Measurements from ENCODE around the gene CTXND2.

GRCh38 chr1:150888727-150889126 lies 1.8 kb downstream of the CTXND2 start:
- TF ChIP-seq POLR2A (IDR thresholded peaks at IDR 0.05) (no peak), CTCF (IDR thresholded peaks at IDR 0.05) (no peak), POLR2AphosphoS5 (IDR thresholded peaks at IDR 0.05) (no peak), EP300 (IDR thresholded peaks at IDR 0.05) (no peak)

Data from stomach (tissue), 4 donors.